ENCODE measurements around the gene PPM1L.

PPM1L gene

DNA sequence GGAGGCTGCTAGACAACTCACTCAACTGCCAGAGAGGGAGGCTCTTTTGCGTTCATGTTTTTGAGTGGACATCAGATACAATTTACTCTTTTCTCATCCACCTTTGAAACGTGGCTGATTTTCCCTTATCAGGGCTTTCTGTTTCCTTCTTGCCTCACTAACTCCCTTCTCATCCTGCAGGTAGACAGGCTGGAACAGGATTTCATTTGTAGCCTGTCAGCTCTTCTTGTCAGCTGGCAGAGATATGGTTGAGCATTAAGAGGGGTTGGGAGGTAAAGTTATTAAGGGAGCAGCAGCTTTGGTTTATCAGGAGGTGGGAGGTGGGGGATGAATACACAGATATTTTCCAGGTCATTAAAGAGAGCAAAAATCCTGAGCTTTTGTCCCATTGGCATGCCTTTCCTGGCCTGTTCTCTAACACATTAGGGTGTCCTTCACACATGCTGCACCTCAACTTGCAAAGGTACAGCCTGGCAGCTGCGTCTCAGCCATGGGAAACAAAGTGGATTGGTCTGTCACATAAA, 73.5 kb downstream of the PPM1L start:
- no peaks in the 10 kb centered on the region for H3K79me1 ChIP-seq (ENCODE audit: low read length)
- no peaks in the 10 kb centered on the region for H3K79me2 ChIP-seq (ENCODE audit: control insufficient read depth, insufficient read depth, low read length)
- H3K23ac ChIP-seq (ENCODE audit: low read length): no peak overlapping the region
- no peak for DNase-seq
- H3K18ac ChIP-seq (ENCODE audit: low read length): no peak overlapping the region
- no peaks in the 10 kb centered on the region for H3K36me3 ChIP-seq (ENCODE audit: control insufficient read depth, insufficient read depth, low read length)
- no peak overlapping the region for H3K27ac ChIP-seq (ENCODE audit: low read depth, low read length)
- no peak overlapping the region for H4K5ac ChIP-seq (ENCODE audit: low read length)
- H2BK5ac ChIP-seq (ENCODE audit: low read length): no peak overlapping the region
- no peak overlapping the region for H4K8ac ChIP-seq (ENCODE audit: low read depth, low read length)
- no peak overlapping the region for H3K4ac ChIP-seq (ENCODE audit: low read depth, low read length)
- H3K4me1 ChIP-seq (ENCODE audit: control insufficient read depth, low read depth, low read length): no peaks in the 10 kb centered on the region
- no peak overlapping the region for H2BK15ac ChIP-seq (replicated peaks; ENCODE audit: low read depth)
- no peaks in the 10 kb centered on the region for H3K27me3 ChIP-seq (ENCODE audit: insufficient read depth, low read length, poor library complexity)
- no peak overlapping the region for H2BK120ac ChIP-seq (ENCODE audit: low read depth, low read length)
- WGBS (ENCODE audit: extremely low coverage, insufficient coverage, low lambda C conversion rate): no CpG with 5 or more reads among the region's 3 CpGs
- H3K4me2 ChIP-seq (ENCODE audit: low read length): no peak overlapping the region
- no peak overlapping the region for H3K56ac ChIP-seq (ENCODE audit: low read length)
- no peak overlapping the region for H3K9ac ChIP-seq (ENCODE audit: low read length)
- no peak overlapping the region for H2AK5ac ChIP-seq (ENCODE audit: low read length)
- no peak overlapping the region for H3K4me3 ChIP-seq (ENCODE audit: low read length)

DNA sequence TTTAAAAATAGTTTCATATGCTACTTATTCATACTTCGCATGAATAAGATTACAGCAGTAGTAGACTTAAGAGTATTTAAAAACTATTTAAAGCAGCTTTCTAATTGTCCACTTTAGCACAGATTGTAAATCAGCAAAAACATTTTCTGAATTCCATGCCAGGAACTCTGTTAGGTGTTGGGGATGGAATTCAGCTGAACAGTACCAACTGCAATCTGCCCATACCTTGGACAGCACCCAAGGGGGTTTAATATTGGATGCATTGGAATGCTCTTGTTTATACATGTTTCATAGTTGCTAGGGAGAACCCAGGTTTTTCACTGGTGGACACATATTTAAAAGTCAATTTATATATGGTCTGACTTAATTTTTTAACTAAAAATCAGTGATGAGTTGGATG, 74.8 kb downstream of the PPM1L start:
- no peaks in the 10 kb centered on the region for H3K79me2 ChIP-seq (ENCODE audit: control insufficient read depth, insufficient read depth, low read length)
- no peak overlapping the region for H2BK5ac ChIP-seq (ENCODE audit: low read length)
- H3K9ac ChIP-seq (ENCODE audit: low read length): no peak overlapping the region
- no peak overlapping the region for H2AK5ac ChIP-seq (ENCODE audit: low read length)
- H3K4me1 ChIP-seq (ENCODE audit: control insufficient read depth, low read depth, low read length): no peaks in the 10 kb centered on the region
- H4K8ac ChIP-seq (ENCODE audit: low read depth, low read length): no peak overlapping the region
- H3K27me3 ChIP-seq (ENCODE audit: insufficient read depth, low read length, poor library complexity): no peaks in the 10 kb centered on the region
- no peak overlapping the region for H2BK15ac ChIP-seq (replicated peaks; ENCODE audit: low read depth)
- H3K4ac ChIP-seq (ENCODE audit: low read depth, low read length): no peak overlapping the region
- DNase-seq: no peak
- no CpG with 5 or more reads among the region's 1 CpG for WGBS (ENCODE audit: extremely low coverage, insufficient coverage, low lambda C conversion rate)
- no peak overlapping the region for H2BK120ac ChIP-seq (ENCODE audit: low read depth, low read length)
- H3K36me3 ChIP-seq (ENCODE audit: control insufficient read depth, insufficient read depth, low read length): no peaks in the 10 kb centered on the region
- no peak overlapping the region for H3K4me2 ChIP-seq (ENCODE audit: low read length)
- H3K79me1 ChIP-seq (ENCODE audit: low read length): no peaks in the 10 kb centered on the region
- no peak overlapping the region for H3K27ac ChIP-seq (ENCODE audit: low read depth, low read length)
- H3K18ac ChIP-seq (ENCODE audit: low read length): no peak overlapping the region
- H3K23ac ChIP-seq (ENCODE audit: low read length): no peak overlapping the region
- H3K56ac ChIP-seq (ENCODE audit: low read length): no peak overlapping the region
- no peak overlapping the region for H3K4me3 ChIP-seq (ENCODE audit: low read length)
- no peak overlapping the region for H4K5ac ChIP-seq (ENCODE audit: low read length)

DNA sequence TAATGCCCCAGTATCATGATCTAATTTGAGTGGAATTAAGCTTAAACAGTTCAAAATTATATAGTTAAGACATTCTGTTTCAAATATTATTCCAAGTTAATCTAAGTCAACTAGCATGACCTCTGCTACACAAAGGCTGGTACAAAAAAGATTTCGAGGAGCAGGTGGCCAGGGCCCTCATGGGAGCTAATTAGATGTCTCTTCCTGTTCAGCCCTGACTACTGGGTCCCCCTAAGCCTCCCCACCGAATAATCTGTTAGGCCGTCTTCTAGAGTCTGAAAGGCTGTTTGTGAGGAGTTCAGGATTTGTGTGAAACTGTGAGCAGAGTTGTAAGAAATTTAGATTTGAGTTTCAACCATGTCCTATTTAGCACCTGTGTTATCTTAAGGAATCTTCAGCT, 75.4 kb downstream of the PPM1L start:
- H3K18ac ChIP-seq (ENCODE audit: low read length): no peak overlapping the region
- no peaks in the 10 kb centered on the region for H3K36me3 ChIP-seq (ENCODE audit: control insufficient read depth, insufficient read depth, low read length)
- H3K79me2 ChIP-seq (ENCODE audit: control insufficient read depth, insufficient read depth, low read length): no peaks in the 10 kb centered on the region
- no peaks in the 10 kb centered on the region for H3K4me1 ChIP-seq (ENCODE audit: control insufficient read depth, low read depth, low read length)
- DNase-seq: no peak
- H2BK120ac ChIP-seq (ENCODE audit: low read depth, low read length): no peak overlapping the region
- no peak overlapping the region for H3K56ac ChIP-seq (ENCODE audit: low read length)
- H3K4me3 ChIP-seq (ENCODE audit: low read length): no peak overlapping the region
- no peaks in the 10 kb centered on the region for H3K79me1 ChIP-seq (ENCODE audit: low read length)
- H3K23ac ChIP-seq (ENCODE audit: low read length): no peak overlapping the region
- H2AK5ac ChIP-seq (ENCODE audit: low read length): no peak overlapping the region
- no peak overlapping the region for H3K27ac ChIP-seq (ENCODE audit: low read depth, low read length)
- no peak overlapping the region for H3K9ac ChIP-seq (ENCODE audit: low read length)
- no peak overlapping the region for H3K4ac ChIP-seq (ENCODE audit: low read depth, low read length)
- no peaks in the 10 kb centered on the region for H3K27me3 ChIP-seq (ENCODE audit: insufficient read depth, low read length, poor library complexity)
- no peak overlapping the region for H3K4me2 ChIP-seq (ENCODE audit: low read length)
- no peak overlapping the region for H2BK15ac ChIP-seq (replicated peaks; ENCODE audit: low read depth)
- no peak overlapping the region for H2BK5ac ChIP-seq (ENCODE audit: low read length)
- H4K8ac ChIP-seq (ENCODE audit: low read depth, low read length): no peak overlapping the region
- no peak overlapping the region for H4K5ac ChIP-seq (ENCODE audit: low read length)
- WGBS (ENCODE audit: extremely low coverage, insufficient coverage, low lambda C conversion rate): no CpG with 5 or more reads among the region's 3 CpGs

DNA sequence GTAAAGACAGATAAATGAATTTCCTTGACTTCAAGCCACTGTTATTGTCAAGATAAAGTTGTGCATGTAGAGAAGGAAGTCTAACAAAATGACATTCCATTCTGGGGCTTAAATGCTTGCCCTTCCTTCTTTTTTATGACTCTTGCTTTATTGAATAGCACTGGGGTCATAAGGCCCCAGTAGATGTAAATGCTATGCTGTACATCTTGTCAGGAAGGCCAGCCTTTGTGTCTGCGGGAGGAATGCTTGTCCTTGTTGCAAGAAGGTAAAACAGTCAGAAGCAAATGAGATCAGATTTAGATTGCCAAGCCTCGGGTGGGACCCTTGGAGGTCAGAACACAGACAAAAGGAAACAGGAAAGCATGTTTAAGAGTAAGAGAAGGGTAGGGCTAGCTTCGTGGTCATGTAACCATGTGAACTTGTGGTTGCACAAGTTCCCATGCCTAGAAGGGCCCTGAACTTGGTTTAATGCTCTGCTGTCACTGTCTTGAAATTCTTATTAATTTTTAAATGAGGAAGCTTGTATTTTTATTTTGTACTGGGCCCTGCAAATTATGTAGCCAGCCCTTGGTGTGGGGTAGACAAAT, 81.5 kb downstream of the PPM1L start:
- Histone ChIP-seq H3K4me3 (ENCODE audit: low read length) (no peak overlapping the region), H3K4ac (ENCODE audit: low read depth, low read length) (no peak overlapping the region), H3K79me1 (ENCODE audit: low read length) (no peaks in the 10 kb centered on the region), H3K9ac (ENCODE audit: low read length) (no peak overlapping the region), H2BK5ac (ENCODE audit: low read length) (no peak overlapping the region), H3K36me3 (ENCODE audit: control insufficient read depth, insufficient read depth, low read length) (no peaks in the 10 kb centered on the region), H4K8ac (ENCODE audit: low read depth, low read length) (no peak overlapping the region), H4K5ac (ENCODE audit: low read length) (no peak overlapping the region), H3K4me2 (ENCODE audit: low read length) (no peak overlapping the region), H3K27ac (ENCODE audit: low read depth, low read length) (no peak overlapping the region), H3K56ac (ENCODE audit: low read length) (no peak overlapping the region), H2AK5ac (ENCODE audit: low read length) (no peak overlapping the region), H3K79me2 (ENCODE audit: control insufficient read depth, insufficient read depth, low read length) (no peaks in the 10 kb centered on the region), H2BK120ac (ENCODE audit: low read depth, low read length) (no peak overlapping the region), H3K23ac (ENCODE audit: low read length) (no peak overlapping the region), H3K27me3 (ENCODE audit: insufficient read depth, low read length, poor library complexity) (no peaks in the 10 kb centered on the region), H3K4me1 (ENCODE audit: control insufficient read depth, low read depth, low read length) (no peaks in the 10 kb centered on the region), H3K18ac (ENCODE audit: low read length) (no peak overlapping the region), H2BK15ac (replicated peaks; ENCODE audit: low read depth) (no peak overlapping the region)
- WGBS (ENCODE audit: extremely low coverage, insufficient coverage, low lambda C conversion rate): no CpG with 5 or more reads among the region's 3 CpGs
- no peak for DNase-seq

DNA sequence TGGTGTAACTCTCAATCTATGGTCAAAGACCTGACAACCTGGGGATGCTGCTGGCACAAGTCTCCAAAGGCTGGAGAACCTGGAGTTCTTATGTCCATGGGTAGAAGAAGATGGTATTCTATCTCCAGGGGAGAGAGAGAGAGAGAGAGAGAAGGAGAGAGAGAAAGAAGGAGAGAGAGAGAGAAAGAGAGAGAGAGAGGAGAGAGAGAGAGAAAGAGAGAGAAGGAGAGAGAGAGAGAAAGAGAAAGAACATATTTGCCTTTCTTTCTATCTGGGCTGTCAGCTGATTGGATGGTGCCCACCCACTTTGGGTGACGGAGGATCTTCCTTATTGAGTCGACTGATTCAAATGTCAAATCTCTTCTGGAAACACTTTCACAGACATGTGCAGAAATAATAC, 84.6 kb downstream of the PPM1L start:
- H3K18ac ChIP-seq (ENCODE audit: low read length): no peak overlapping the region
- no peak overlapping the region for H3K56ac ChIP-seq (ENCODE audit: low read length)
- no peak overlapping the region for H4K5ac ChIP-seq (ENCODE audit: low read length)
- H3K27me3 ChIP-seq (ENCODE audit: insufficient read depth, low read length, poor library complexity): no peaks in the 10 kb centered on the region
- no peaks in the 10 kb centered on the region for H3K79me1 ChIP-seq (ENCODE audit: low read length)
- H3K23ac ChIP-seq (ENCODE audit: low read length): no peak overlapping the region
- no peak overlapping the region for H3K4me3 ChIP-seq (ENCODE audit: low read length)
- no peaks in the 10 kb centered on the region for H3K36me3 ChIP-seq (ENCODE audit: control insufficient read depth, insufficient read depth, low read length)
- no peak overlapping the region for H3K27ac ChIP-seq (ENCODE audit: low read depth, low read length)
- no peak overlapping the region for H2AK5ac ChIP-seq (ENCODE audit: low read length)
- H3K9ac ChIP-seq (ENCODE audit: low read length): no peak overlapping the region
- H2BK120ac ChIP-seq (ENCODE audit: low read depth, low read length): no peak overlapping the region
- no peak overlapping the region for H3K4ac ChIP-seq (ENCODE audit: low read depth, low read length)
- no peak overlapping the region for H3K4me2 ChIP-seq (ENCODE audit: low read length)
- H2BK5ac ChIP-seq (ENCODE audit: low read length): no peak overlapping the region
- WGBS (ENCODE audit: extremely low coverage, insufficient coverage, low lambda C conversion rate): no CpG with 5 or more reads among the region's 2 CpGs
- no peaks in the 10 kb centered on the region for H3K4me1 ChIP-seq (ENCODE audit: control insufficient read depth, low read depth, low read length)
- no peak for DNase-seq
- no peaks in the 10 kb centered on the region for H3K79me2 ChIP-seq (ENCODE audit: control insufficient read depth, insufficient read depth, low read length)
- H4K8ac ChIP-seq (ENCODE audit: low read depth, low read length): no peak overlapping the region
- no peak overlapping the region for H2BK15ac ChIP-seq (replicated peaks; ENCODE audit: low read depth)

DNA sequence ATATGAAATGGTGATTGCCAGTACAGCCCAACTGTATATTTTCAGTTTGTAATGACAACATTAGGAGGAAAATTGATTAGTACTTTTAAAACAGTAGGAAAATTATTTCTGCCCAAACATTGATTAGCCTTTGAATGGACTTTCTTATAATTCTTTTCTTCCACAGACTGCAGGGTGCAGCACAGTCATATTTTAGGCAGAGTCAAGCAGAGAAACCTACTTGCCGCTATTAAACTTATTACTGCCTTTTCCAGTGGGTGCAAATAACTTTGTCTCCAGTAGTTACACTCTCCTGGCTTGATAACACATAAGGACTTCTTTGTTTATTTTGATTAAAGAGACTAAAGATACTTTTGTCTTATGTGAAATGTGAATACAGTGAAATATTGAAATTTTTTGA, 85.4 kb downstream of the PPM1L start:
- H3K79me2 ChIP-seq (ENCODE audit: control insufficient read depth, insufficient read depth, low read length): no peaks in the 10 kb centered on the region
- no peak overlapping the region for H3K27ac ChIP-seq (ENCODE audit: low read depth, low read length)
- H3K18ac ChIP-seq (ENCODE audit: low read length): no peak overlapping the region
- no CpG with 5 or more reads among the region's 1 CpG for WGBS (ENCODE audit: extremely low coverage, insufficient coverage, low lambda C conversion rate)
- DNase-seq: no peak
- H3K4me3 ChIP-seq (ENCODE audit: low read length): no peak overlapping the region
- no peaks in the 10 kb centered on the region for H3K4me1 ChIP-seq (ENCODE audit: control insufficient read depth, low read depth, low read length)
- no peak overlapping the region for H3K23ac ChIP-seq (ENCODE audit: low read length)
- H3K9ac ChIP-seq (ENCODE audit: low read length): no peak overlapping the region
- H4K5ac ChIP-seq (ENCODE audit: low read length): no peak overlapping the region
- H2BK120ac ChIP-seq (ENCODE audit: low read depth, low read length): no peak overlapping the region
- H3K4ac ChIP-seq (ENCODE audit: low read depth, low read length): no peak overlapping the region
- no peak overlapping the region for H2BK5ac ChIP-seq (ENCODE audit: low read length)
- H3K79me1 ChIP-seq (ENCODE audit: low read length): no peaks in the 10 kb centered on the region
- H3K56ac ChIP-seq (ENCODE audit: low read length): no peak overlapping the region
- no peak overlapping the region for H3K4me2 ChIP-seq (ENCODE audit: low read length)
- no peak overlapping the region for H2BK15ac ChIP-seq (replicated peaks; ENCODE audit: low read depth)
- H2AK5ac ChIP-seq (ENCODE audit: low read length): no peak overlapping the region
- no peaks in the 10 kb centered on the region for H3K36me3 ChIP-seq (ENCODE audit: control insufficient read depth, insufficient read depth, low read length)
- no peaks in the 10 kb centered on the region for H3K27me3 ChIP-seq (ENCODE audit: insufficient read depth, low read length, poor library complexity)
- no peak overlapping the region for H4K8ac ChIP-seq (ENCODE audit: low read depth, low read length)

Measured in mesendoderm (in vitro differentiated cells).